GM12873 (cell line): Measurements from ENCODE around the gene CCSER1.

ENCODE experiments used
- TF ChIP-seq, protein P1 (sequence below): IDR thresholded peaks from 2 replicates; pipeline ENCODE4 v1.5.1; 2012; ENCODE audit warnings: low read depth, mild to moderate bottlenecking, moderate library complexity, low read length, control low read depth; ENCODE audit not compliant: insufficient read depth; ENCODE audit errors: missing control alignments

CCSER1 gene

GRCh38 chr4:91319556-91320268 is 1192.5 kb downstream of the CCSER1 start:
- TF ChIP-seq, protein P1, sequence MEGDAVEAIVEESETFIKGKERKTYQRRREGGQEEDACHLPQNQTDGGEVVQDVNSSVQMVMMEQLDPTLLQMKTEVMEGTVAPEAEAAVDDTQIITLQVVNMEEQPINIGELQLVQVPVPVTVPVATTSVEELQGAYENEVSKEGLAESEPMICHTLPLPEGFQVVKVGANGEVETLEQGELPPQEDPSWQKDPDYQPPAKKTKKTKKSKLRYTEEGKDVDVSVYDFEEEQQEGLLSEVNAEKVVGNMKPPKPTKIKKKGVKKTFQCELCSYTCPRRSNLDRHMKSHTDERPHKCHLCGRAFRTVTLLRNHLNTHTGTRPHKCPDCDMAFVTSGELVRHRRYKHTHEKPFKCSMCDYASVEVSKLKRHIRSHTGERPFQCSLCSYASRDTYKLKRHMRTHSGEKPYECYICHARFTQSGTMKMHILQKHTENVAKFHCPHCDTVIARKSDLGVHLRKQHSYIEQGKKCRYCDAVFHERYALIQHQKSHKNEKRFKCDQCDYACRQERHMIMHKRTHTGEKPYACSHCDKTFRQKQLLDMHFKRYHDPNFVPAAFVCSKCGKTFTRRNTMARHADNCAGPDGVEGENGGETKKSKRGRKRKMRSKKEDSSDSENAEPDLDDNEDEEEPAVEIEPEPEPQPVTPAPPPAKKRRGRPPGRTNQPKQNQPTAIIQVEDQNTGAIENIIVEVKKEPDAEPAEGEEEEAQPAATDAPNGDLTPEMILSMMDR: no peak

DNA sequence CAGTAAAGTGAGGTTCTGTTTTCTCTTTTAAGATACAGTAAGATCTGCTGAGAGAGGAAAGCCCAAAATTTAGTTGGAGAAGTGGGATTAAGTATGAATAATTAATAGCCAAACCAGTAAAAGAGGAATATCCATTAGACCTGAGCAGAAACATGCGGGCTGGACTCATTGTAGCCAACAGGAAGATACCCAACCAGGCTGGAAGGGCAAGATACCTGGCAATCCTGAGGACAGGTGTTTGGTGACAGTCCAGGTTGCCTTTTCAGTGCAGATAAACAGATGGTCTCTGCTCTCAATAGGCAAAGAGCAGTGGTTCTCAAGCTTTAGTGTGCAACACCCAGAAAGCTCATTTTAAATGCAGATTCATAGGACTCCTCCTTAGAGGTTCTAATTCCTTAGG is 1195.8 kb downstream of the CCSER1 start:
- TF ChIP-seq, protein P1: no peak

DNA sequence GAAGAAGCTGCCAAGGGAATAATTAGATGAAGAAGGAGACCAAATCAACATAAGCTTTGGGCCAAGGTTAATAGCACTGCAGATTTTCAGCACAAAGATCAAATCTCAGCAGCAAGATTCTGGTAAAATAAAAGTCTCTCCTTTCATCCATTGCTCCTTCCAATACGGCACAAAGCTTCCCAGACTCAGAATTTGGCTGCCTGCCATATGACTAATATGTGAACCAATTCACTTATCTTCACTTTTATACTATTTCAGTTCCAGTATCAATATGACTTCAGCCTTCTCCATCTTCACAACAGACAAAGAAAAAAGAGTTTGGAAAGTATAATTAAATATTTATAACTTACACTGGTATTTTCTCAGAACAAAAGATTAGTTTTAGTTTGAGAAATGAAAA is 1198.3 kb downstream of the CCSER1 start:
- TF ChIP-seq, protein P1: no peak

DNA sequence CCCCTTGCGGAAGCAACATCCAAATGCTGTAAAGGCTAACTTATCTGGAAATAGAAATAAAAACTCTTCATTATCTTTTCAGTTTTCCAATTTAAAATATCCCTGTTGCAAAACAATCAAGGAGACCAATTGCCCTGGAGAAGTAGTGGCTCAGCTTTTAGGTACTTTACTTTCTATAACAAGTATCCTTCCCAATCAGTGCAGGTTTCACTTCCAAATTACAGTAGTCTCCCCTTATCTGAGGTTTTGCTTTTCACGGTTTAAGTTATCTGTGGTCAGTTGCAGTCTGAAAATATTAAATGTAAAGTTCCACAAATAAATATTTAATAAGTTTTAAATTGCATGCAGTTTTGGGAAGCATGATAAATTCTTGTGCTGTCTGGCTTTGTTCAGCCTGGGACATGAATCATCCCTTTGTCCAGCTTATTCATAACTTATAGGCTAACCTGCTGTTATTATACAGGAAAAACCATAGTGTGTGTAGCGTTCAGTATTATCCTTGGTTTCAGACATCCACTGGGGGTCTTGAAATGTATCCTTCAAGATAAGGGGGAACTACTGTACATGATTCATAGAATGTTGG is 1203.5 kb downstream of the CCSER1 start:
- TF ChIP-seq, protein P1: no peak

- TF ChIP-seq, protein P1: no peak
These were observed 1213.6 kb downstream of the CCSER1 start for GRCh38 chr4:91340822-91341221.

DNA sequence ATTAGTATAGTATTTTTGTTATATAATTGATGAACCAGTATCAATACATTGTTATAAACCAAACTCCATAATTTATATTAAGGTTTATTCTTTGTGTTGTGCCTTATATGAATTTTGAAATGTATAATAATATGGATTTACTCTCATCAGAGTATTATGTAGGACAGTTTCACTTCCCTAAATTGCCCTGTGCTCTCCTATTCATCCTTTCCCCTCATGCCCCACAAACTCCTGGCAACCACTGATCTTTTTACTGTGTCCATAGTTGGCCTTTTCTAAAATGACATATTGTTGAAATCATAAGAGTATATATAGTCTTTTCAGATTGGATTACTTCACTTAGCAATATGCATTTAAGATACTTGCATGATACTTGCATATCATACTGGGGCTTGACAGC is 1218.4 kb downstream of the CCSER1 start:
- TF ChIP-seq, protein P1: no peak

- TF ChIP-seq, protein P1: no peak
These were observed 1232.1 kb downstream of the CCSER1 start for GRCh38 chr4:91359041-91360031.
